ENCODE data around the gene SPIB.

The SPIB gene

GRCh38 chr19:50427997-50428425 lies 9.3 kb downstream of the SPIB start:
- peak; percentile 85 for DNase-seq (ENCODE audit: low spot score)
- peak overlapping the region in 1 of 2 donors; percentile 37 for H3K27ac ChIP-seq
- no peak for TF ChIP-seq CTCF (IDR thresholded peaks at IDR 0.05)
- H3K4me3 ChIP-seq = peak overlapping the region; percentile 55

GRCh38 chr19:50428772-50429463 lies 10.2 kb downstream of the SPIB start:
- TF ChIP-seq CTCF (IDR thresholded peaks at IDR 0.05) = no peak
- Histone ChIP-seq H3K27ac (no peak overlapping the region), H3K4me3 (no peak overlapping the region)
- no peak for DNase-seq (ENCODE audit: low spot score)

GRCh38 chr19:50430888-50431342 lies 12.2 kb downstream of the SPIB start:
- TF ChIP-seq CTCF (IDR thresholded peaks at IDR 0.05) = no peak
- DNase-seq (ENCODE audit: low spot score) = no peak
- Histone ChIP-seq H3K27ac (no peak overlapping the region), H3K4me3 (peak overlapping the region; percentile 73)

GRCh38 chr19:50431343-50432220 lies 12.8 kb downstream of the SPIB start:
- no peak for TF ChIP-seq CTCF (IDR thresholded peaks at IDR 0.05)
- Histone ChIP-seq H3K27ac (peak overlapping the region; percentile 10 to 64), H3K4me3 (peak overlapping the region; percentile 73)
- peak; percentile 86 for DNase-seq (ENCODE audit: low spot score)

- no peak for DNase-seq (ENCODE audit: low spot score)
- TF ChIP-seq CTCF (IDR thresholded peaks at IDR 0.05) = no peak
- Histone ChIP-seq H3K27ac (peak within 1 kb of the TSS; percentile 10 to 64), H3K4me3 (peak within 1 kb of the TSS; percentile 73)
These were observed 13.7 kb downstream of the SPIB start, which contains the start of gene MYBPC2 for GRCh38 chr19:50432221-50433028. MYBPC2 (plus strand) TSS chr19:50432892; CDS start chr19:50432954, 62 bp downstream.

- TF ChIP-seq CTCF (IDR thresholded peaks at IDR 0.05) = no peak
- Histone ChIP-seq H3K27ac (no peak overlapping the region), H3K4me3 (no peak overlapping the region)
- no peak for DNase-seq (ENCODE audit: low spot score)
These were observed 14.8 kb downstream of the SPIB start for GRCh38 chr19:50433201-50434180.
